Measurements from ENCODE around the gene PCSK6. TPM values are rescaled to one million over a fixed set of nuclear protein-coding genes. Genes with fewer than 3 reads are reported as not detected.

Gene PCSK6
- total RNA-seq, 1 experiment from 2014 or later = 10.6 TPM

DNA sequence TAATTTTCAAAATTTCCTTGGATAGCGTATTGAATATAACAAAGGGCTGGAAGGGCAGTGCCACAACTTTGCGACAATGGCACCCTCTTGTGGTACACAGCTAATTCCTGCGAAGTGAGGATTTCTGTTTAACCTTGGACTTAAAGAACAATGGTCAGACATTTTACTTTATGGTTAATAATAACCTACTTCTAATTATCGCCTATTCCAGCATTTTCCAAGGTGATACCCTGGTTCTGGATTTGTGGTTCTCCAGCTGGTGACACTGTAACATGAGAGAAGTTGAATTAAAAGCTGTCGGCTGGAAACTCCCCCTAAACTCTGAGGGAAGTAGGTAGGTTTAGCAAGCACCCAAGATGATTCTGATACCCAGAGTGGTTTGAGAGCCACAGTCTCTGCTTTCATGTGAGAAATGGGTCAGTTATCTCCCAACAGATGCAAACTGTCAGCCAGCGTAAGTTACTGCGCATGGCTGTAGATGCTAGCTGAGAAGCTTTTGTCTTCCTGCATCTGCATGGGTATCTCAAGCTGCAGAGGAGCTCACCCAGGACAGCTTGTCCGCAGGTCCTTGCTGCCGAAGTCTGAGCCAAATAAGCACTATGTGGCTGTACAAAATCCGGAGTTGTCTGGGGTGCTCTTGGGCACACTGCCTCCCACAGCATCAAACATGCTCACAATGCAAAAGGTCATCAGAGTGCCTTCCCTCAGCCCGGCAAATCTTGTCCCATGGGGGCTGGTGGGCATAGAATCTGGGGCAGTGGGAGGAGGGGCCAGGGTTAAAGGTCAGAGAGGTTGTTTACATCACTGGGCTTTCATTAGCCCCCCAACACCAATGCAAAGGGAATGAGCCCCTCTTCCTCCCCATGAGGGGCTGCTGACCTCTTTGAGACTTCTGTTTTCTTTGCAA, 231.0 kb downstream of the PCSK6 start:
- ChIA-PET CTCF (interaction anchor here (0.7 to 1.4 kb wide), 6 partner anchors 59 to 1995 kb away, joined by 3 to 5 read pairs (median 4); no protein-coding TSS in a partner anchor), POLR2A (no interaction called here)
- BruUV-seq (replicated peaks) = no TSS peak
- in situ Hi-C loops (cut with HindIII; ENCODE audit: low pct_unique_long_range_greater_than_20kb, low sequenced_read_pairs) = no loop called here
- H3K4me3 ChIP-seq (ENCODE audit: low read depth in 2 of 2, low read length in 2 of 2) = peak overlapping the region in 1 of 2 experiments; percentile 12; a peak in 1 of 4 replicates
- no peaks in the 10 kb centered on the region for H3K27me3 ChIP-seq (ENCODE audit: control insufficient read depth, insufficient read depth, low read length)
- H3K36me3 ChIP-seq (ENCODE audit: control insufficient read depth, insufficient read depth, low read length) = no peaks in the 10 kb centered on the region
- ATAC-seq = peak; percentile 85
- DNase-seq (ENCODE audit: low read depth, low spot score) = peak; percentile 38
- TF ChIP-seq SIN3A (IDR thresholded peaks at IDR 0.05; ENCODE audit: borderline replicate concordance, insufficient read depth, low read depth, low read length) (no peak), TCF7L2 (IDR thresholded peaks at IDR 0.05; ENCODE audit: low read depth, low read length) (no peak)
- TF ChIP-seq, protein P1, sequence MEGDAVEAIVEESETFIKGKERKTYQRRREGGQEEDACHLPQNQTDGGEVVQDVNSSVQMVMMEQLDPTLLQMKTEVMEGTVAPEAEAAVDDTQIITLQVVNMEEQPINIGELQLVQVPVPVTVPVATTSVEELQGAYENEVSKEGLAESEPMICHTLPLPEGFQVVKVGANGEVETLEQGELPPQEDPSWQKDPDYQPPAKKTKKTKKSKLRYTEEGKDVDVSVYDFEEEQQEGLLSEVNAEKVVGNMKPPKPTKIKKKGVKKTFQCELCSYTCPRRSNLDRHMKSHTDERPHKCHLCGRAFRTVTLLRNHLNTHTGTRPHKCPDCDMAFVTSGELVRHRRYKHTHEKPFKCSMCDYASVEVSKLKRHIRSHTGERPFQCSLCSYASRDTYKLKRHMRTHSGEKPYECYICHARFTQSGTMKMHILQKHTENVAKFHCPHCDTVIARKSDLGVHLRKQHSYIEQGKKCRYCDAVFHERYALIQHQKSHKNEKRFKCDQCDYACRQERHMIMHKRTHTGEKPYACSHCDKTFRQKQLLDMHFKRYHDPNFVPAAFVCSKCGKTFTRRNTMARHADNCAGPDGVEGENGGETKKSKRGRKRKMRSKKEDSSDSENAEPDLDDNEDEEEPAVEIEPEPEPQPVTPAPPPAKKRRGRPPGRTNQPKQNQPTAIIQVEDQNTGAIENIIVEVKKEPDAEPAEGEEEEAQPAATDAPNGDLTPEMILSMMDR (IDR thresholded peaks at IDR 0.05) = peak; percentile 84
- no peaks in the 10 kb centered on the region for H3K9me3 ChIP-seq (ENCODE audit: control insufficient read depth, insufficient read depth, low read depth, low read length)
- no peak overlapping the region for H3K27ac ChIP-seq (ENCODE audit: low read length)
- H3K4me1 ChIP-seq (ENCODE audit: control insufficient read depth, insufficient read depth, low read length) = peaks cover 14% of the 10 kb centered on the region
- intact Hi-C loops (cut with micrococcal nuclease; ENCODE audit: unreplicated experiment) = loop anchor here (1.0 to 10.0 kb wide), 3 partner anchors 169 to 344 kb away; partner anchors contain the start of gene LRRK1

GRCh38 chr15:101256757-101257156, 232.8 kb downstream of the PCSK6 start:
- CTCF ChIA-PET = no interaction called here
- BruUV-seq (replicated peaks) = no TSS peak
- H3K27me3 ChIP-seq (ENCODE audit: control insufficient read depth, insufficient read depth, low read length) = no peaks in the 10 kb centered on the region
- intact Hi-C loops (cut with micrococcal nuclease; ENCODE audit: unreplicated experiment) (loop anchor here (10.0 kb wide), 1 partner anchor 342 kb away; the partner anchor contains the start of gene LRRK1), in situ Hi-C loops (cut with HindIII; ENCODE audit: low pct_unique_long_range_greater_than_20kb, low sequenced_read_pairs) (no loop called here)
- POLR2A ChIA-PET = no interaction called here
- no peaks in the 10 kb centered on the region for H3K9me3 ChIP-seq (ENCODE audit: control insufficient read depth, insufficient read depth, low read depth, low read length)
- H3K36me3 ChIP-seq (ENCODE audit: control insufficient read depth, insufficient read depth, low read length) = no peaks in the 10 kb centered on the region; the same call in 1 of the 2 replicates
- H3K4me1 ChIP-seq (ENCODE audit: control insufficient read depth, insufficient read depth, low read length) = peaks cover 22% of the 10 kb centered on the region
- ATAC-seq (no peak), DNase-seq (ENCODE audit: low read depth, low spot score) (no peak)
- H3K27ac ChIP-seq (ENCODE audit: low read length) = no peak overlapping the region
- no peak overlapping the region for H3K4me3 ChIP-seq (ENCODE audit: low read depth in 2 of 2, low read length in 2 of 2)
- TF ChIP-seq POLR2AphosphoS5 (IDR thresholded peaks at IDR 0.05; ENCODE audit: low read depth, low read length) (no peak), SIN3A (IDR thresholded peaks at IDR 0.05; ENCODE audit: borderline replicate concordance, insufficient read depth, low read depth, low read length) (no peak)
- TF ChIP-seq, protein P1 (IDR thresholded peaks at IDR 0.05) = peak; percentile 62

GRCh38 chr15:101255615-101256241, 233.8 kb downstream of the PCSK6 start:
- H3K4me1 ChIP-seq (ENCODE audit: control insufficient read depth, insufficient read depth, low read length) = peaks cover 22% of the 10 kb centered on the region
- BruUV-seq (replicated peaks) = no TSS peak
- no peak overlapping the region for H3K4me3 ChIP-seq (ENCODE audit: low read depth in 2 of 2, low read length in 2 of 2)
- DNase-seq (ENCODE audit: low read depth, low spot score) (no peak), ATAC-seq (no peak)
- no peaks in the 10 kb centered on the region for H3K9me3 ChIP-seq (ENCODE audit: control insufficient read depth, insufficient read depth, low read depth, low read length)
- CTCF ChIA-PET = no interaction called here
- H3K27ac ChIP-seq (ENCODE audit: low read length) = peak overlapping the region; percentile 37; the same call in 1 of the 2 replicates
- no peak for TF ChIP-seq POLR2AphosphoS5 (IDR thresholded peaks at IDR 0.05; ENCODE audit: low read depth, low read length)
- TF ChIP-seq, protein P1 (IDR thresholded peaks at IDR 0.05) = no peak
- no peak for TF ChIP-seq SIN3A (IDR thresholded peaks at IDR 0.05; ENCODE audit: borderline replicate concordance, insufficient read depth, low read depth, low read length)
- TF ChIP-seq TCF7L2 (IDR thresholded peaks at IDR 0.05; ENCODE audit: low read depth, low read length) = no peak
- TF ChIP-seq, protein P2, sequence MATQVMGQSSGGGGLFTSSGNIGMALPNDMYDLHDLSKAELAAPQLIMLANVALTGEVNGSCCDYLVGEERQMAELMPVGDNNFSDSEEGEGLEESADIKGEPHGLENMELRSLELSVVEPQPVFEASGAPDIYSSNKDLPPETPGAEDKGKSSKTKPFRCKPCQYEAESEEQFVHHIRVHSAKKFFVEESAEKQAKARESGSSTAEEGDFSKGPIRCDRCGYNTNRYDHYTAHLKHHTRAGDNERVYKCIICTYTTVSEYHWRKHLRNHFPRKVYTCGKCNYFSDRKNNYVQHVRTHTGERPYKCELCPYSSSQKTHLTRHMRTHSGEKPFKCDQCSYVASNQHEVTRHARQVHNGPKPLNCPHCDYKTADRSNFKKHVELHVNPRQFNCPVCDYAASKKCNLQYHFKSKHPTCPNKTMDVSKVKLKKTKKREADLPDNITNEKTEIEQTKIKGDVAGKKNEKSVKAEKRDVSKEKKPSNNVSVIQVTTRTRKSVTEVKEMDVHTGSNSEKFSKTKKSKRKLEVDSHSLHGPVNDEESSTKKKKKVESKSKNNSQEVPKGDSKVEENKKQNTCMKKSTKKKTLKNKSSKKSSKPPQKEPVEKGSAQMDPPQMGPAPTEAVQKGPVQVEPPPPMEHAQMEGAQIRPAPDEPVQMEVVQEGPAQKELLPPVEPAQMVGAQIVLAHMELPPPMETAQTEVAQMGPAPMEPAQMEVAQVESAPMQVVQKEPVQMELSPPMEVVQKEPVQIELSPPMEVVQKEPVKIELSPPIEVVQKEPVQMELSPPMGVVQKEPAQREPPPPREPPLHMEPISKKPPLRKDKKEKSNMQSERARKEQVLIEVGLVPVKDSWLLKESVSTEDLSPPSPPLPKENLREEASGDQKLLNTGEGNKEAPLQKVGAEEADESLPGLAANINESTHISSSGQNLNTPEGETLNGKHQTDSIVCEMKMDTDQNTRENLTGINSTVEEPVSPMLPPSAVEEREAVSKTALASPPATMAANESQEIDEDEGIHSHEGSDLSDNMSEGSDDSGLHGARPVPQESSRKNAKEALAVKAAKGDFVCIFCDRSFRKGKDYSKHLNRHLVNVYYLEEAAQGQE (IDR thresholded peaks at IDR 0.05; ENCODE audit: insufficient read depth in 1 of 2, low read depth in 2 of 2, low read length in 1 of 2) = no peak
- H3K27me3 ChIP-seq (ENCODE audit: control insufficient read depth, insufficient read depth, low read length) = no peaks in the 10 kb centered on the region
- POLR2A ChIA-PET = no interaction called here
- intact Hi-C loops (cut with micrococcal nuclease; ENCODE audit: unreplicated experiment) = loop anchor here (10.0 kb wide), 1 partner anchor 341 kb away; the partner anchor contains the start of gene LRRK1
- in situ Hi-C loops (cut with HindIII; ENCODE audit: low pct_unique_long_range_greater_than_20kb, low sequenced_read_pairs) = no loop called here
- no peaks in the 10 kb centered on the region; the same call in 1 of the 2 replicates for H3K36me3 ChIP-seq (ENCODE audit: control insufficient read depth, insufficient read depth, low read length)

All from Panc1 (cell line).